Stimulated activated CD4-positive, alpha-beta T cell treated with anti-CD3 and anti-CD28 coated beads, Interleukin-12 subunit alpha, Interleukin-12 subunit beta, amount 100 ng/mL, for 4 hours (primary cell): Measurements from ENCODE around the gene VEZT.
"Not testable (repeated sequence)": the region's sequence is repeated elsewhere in the genome, so short reads cannot be mapped to it uniquely, and the experiment has no call there.

Source experiments
- DNase-seq: peaks from one replicate; pipeline ENCODE4 v3.0.0-alpha.2; 2020

VEZT gene

GRCh38 chr12:95262808-95263207 is 45.2 kb downstream of the VEZT start:
- no peak for DNase-seq

GRCh38 chr12:95265765-95266164 is 48.2 kb downstream of the VEZT start:
- DNase-seq, result no peak

- DNase-seq, result no peak
Measured at GRCh38 chr12:95266254-95266653, 48.6 kb downstream of the VEZT start.

DNA sequence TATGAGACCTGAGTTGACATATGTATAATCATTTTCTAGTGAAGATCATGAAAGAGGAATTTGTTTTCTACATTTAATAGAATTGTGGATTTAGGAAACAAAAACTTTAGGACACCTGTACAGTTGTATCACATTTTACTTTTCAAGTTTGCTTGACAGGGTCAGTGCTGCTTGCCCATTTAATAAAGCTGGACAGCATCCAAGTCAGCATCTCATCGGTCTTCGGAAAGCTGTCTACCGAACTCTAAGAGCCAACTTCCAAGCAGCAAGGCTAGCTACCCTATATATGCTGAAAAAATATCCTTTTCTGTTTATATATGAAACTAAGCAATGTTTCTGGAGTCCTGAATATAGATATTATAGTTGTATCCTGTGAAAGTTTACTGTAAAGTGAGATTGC is 52.3 kb downstream of the VEZT start:
- DNase-seq, result no peak

DNA sequence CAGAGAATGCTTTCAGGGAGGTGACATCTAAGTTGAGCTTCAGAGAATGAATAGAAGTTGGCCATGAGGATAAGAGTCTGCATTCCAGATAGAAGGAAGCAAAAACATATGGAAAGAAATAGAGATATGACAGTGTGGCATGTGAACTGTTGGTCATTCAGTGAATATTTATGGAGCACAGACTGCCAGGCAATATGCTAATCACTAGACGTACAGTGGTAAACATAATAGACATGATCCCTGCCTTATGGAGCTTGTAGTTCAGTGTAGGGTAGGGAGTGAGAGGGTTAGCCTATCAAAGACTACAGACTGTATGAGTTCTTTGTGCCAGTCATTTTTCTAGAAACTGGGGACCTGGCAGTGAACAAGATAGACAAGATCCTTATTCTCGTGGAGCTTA is 53.9 kb downstream of the VEZT start:
- no peak for DNase-seq

DNA sequence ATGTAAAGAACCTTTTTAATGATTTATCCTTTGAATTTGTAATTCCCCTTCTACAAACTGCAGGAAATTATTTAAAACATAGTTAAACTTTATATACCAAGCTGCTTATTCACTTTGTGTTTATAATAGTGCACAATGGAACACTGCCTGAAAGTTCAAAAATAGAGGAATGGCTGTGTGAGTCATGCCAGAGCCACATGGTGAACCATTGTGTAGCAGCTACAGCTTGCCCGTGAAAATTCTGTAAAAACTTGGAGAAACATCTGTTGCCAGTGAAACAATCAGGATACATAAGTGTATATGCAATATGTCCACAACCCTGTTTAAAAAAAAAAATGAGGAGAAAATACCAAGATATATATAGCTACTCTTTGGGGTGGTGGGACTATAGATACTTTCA is 59.5 kb downstream of the VEZT start:
- DNase-seq, result no peak

- no peak for DNase-seq
Measured at GRCh38 chr12:95279856-95280255, 62.2 kb downstream of the VEZT start.

GRCh38 chr12:95282266-95282665 is 64.7 kb downstream of the VEZT start:
- no peak for DNase-seq

DNA sequence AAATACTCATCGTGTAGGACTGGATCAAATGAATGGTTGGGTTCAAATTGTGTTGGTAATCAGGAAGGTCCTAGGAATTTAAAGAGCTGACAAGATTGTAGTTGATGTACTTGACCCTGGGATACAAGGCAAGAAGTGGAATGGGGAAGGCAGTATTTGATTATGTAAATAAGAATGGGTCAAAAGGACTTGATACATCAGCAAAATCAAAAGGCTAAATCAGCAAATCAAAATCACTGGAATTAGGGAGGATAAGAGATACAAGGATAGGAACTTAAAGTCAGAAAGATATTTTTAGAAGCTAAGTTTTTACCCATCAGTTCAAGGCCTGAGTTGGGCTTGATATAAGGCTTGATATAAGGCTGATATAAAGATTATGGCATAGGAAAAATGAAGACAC is 65.8 kb downstream of the VEZT start:
- no peak for DNase-seq

DNA sequence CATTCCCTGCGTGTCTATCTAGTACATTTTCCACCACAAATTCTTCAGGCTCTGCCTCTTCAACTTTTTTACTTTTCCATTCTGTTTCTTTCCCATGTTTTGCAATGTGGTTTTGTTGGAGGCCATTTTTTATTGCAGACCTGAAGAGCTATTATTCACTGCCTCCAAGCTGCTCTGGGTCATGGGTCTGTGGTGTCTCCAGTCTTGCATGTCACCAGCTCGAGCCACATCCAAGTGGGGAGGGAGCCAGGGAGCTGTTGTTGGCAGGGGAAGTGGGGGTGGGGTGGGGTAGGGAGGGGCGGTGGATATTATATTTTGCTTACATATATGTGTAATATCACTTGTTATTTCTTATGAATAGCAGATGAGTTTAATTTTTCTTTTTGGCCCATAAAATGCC is 69.1 kb downstream of the VEZT start:
- no peak for DNase-seq

GRCh38 chr12:95291501-95291900 is 73.9 kb downstream of the VEZT start:
- no peak for DNase-seq

DNA sequence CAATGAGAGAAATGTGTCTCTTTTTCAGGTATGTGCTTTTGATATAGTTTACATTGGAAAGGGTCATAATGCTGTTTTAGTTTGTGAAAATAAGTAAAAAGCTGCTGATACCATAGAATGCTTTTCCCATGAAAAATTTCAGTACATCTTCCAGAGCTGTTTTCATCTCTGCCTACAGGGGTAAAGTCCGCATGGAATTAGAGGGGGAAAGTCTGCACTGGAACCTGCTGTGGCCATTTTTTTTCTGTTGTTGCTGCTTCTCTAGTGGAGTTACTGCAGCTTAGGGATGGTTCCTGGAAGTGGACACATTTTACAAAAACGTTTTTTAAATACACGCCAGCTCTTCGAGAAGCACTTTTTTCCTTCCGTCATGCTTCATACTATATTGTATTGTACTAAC is 81.3 kb downstream of the VEZT start:
- no peak for DNase-seq

DNA sequence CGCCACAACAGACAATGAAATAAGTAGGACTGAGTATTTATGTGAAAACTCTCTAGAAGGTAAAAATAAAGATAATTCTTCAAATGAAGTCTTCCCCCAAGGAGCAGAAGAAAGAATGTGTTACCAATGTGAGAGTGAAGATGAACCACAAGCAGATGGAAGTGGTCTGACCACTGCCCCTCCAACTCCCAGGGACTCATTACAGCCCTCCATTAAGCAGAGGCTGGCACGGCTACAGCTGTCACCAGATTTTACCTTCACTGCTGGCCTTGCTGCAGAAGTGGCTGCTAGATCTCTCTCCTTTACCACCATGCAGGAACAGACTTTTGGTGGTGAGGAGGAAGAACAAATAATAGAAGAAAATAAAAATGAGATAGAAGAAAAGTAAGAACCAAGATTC is 82.7 kb downstream of the VEZT start:
- no peak for DNase-seq

- no peak for DNase-seq
Measured at GRCh38 chr12:95303476-95303875, 85.9 kb downstream of the VEZT start.

- DNase-seq, result no peak
Measured at GRCh38 chr12:95304673-95305198, 87.1 kb downstream of the VEZT start.

DNA sequence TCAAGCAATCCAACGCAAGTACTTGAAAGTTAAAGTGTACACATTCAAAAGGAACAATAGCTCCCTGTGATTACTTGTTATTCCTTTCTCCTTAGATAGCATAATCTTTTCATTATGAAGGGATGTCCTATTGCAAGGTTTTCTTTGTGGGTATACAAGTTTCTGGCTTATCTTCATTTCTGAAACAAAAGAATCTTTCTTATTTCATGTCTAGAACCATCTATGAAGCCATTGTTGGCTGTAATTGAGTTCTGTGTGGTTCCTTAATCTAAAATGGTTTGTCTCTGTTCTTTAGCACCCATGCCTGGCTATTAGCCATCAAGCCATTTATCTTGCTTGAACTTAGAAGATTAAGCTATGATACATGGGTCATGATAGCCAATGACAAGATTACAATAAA is 95.0 kb downstream of the VEZT start:
- DNase-seq, result no peak

GRCh38 chr12:95314756-95315155 is 97.1 kb downstream of the VEZT start:
- not testable (repeated sequence) for DNase-seq

GRCh38 chr12:95316798-95317197 is 99.2 kb downstream of the VEZT start:
- no peak for DNase-seq

DNA sequence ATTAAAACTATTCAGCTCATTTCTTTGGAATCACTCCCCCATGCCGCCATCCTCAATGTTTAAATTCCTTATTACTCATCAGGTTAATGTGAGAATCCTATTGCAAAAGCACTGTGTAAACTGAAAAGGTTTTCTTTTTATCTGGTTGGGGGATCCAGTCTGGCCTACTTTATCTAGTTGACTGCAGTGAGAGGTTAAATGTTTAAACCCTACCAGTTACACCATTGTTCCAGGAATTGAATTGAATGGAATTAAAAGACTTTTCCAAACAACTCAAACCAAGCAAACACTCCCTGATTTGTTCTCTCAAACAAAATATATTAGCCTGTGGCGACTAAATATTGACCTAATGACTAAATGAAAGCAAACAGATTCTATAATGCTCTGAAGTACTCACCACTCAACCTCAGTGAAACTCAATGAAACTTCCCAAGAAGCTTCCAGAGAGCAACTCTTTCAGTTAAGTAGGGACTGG is 100.5 kb downstream of the VEZT start:
- no peak for DNase-seq

DNA sequence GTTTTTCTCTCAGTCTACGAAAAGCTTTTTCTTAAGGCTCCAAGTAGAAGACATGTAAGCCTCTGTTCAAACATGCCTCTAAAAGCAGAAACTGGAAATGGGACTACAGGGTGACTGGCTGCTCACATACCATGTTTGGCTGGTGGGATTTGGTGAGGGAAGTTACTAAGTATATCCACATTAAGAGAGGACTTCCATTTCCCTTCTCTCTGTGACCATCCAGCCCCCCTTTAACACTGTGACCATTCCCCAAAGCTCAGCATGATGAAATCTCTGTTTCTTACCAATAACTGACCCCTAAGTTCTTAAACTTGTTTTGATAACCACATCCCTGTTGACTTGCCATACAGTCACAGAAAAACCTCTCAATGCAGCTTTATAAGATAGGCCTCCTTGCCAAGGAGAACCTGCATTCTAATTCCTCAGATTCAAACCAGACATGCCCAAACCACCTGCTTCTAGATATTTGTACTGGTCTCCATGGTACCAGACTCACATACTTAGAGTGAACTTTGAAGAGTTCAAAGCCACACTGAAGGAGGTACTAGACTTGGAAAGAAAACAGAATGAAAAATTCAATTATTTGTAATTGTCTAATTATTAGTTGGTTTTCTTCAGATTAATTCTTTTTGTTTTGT is 102.2 kb downstream of the VEZT start:
- no peak for DNase-seq

- no peak for DNase-seq
Measured at GRCh38 chr12:95321516-95322246, 104.1 kb downstream of the VEZT start.

- DNase-seq, result no peak
Measured at GRCh38 chr12:95322326-95322725, 104.7 kb downstream of the VEZT start.

DNA sequence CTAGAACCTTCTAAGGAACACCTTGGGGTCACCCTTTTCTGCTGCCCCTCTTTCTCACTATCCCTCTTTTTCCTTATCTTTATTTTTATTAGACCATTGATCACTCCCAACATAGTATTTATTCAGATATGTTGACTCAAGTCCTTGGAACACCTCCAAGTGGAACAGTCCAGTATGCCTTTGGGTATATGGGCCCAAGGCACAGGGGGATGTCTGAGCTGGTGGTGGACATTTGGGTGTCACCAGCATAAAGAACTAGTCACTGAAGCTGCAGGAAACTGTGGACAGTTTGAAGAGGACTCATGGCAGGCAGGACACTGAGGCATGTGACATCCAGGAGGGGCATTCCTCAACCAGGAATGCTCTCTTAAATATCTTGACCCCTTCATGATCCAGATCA is 105.6 kb downstream of the VEZT start:
- DNase-seq, result no peak

- DNase-seq, result not testable (repeated sequence)
Measured at GRCh38 chr12:95324246-95324645, 106.6 kb downstream of the VEZT start.

DNA sequence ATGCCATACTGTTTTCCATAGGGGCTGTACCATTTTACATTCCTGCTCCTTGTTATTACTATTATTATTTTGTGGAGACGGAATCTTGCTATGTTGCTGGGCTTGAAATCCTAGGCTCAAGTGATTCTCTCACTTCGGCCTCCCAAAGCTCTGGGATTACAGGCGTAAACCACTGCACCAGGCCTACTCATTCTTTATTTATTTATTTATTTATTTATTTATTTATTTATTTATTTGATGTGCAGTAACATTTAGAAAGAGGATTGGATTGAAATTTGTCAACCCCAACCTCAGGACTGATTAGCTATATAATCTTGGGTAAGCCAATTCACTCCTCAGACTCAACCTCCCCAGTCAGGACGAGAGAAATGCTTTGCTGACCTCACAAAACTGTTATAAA is 107.9 kb downstream of the VEZT start:
- no peak for DNase-seq
